Right renal cortex interstitium (tissue), 3 donors: ENCODE measurements around the gene PF4V1. TPM values are rescaled to one million over a fixed set of nuclear protein-coding genes. Genes with fewer than 3 reads are reported as not detected.

ENCODE experiments used
- DNase-seq, 3 donors: peaks; one replicate each; pipeline ENCODE4 v3.0.0-alpha.2; 2013; ENCODE audit warnings: low read depth in 3 of 3, low spot score in 2 of 3
- polyA plus RNA-seq, 3 donors: library from polyadenylated mRNA; unstranded; fragments of 120-200 nt; gene quantifications; one replicate each; pipeline ENCODE4 v1.2.1, GENCODE V29; 2013; ENCODE audit not compliant: insufficient read length in 3 of 3

Gene PF4V1
- polyA plus RNA-seq, 3 donors, result 0.31 to 2.0 (median 0.71) TPM

GRCh38 chr4:73902038-73902637 is 49.0 kb downstream of the PF4V1 start:
- no peak for DNase-seq

GRCh38 chr4:73902817-73903547 is 49.9 kb downstream of the PF4V1 start:
- DNase-seq, result no peak

Other genes starting within 250 kb of the PF4V1 start
- 1 to 10 TPM; 5.5 to 6.6 (median 6.3) TPM for gene RASSF6, start 232.9 kb upstream of the PF4V1 start, polyA plus RNA-seq
- gene CXCL8, start 112.7 kb upstream of the PF4V1 start, polyA plus RNA-seq, result 1 to 10 TPM in 1 of 3 donors, under 1 TPM in 2; 0.35 to 1.4 (median 0.93) TPM
- under 1 TPM in 1 of 3 donors, not detected in 2; 0.17 TPM for gene CXCL6, start 16.6 kb upstream of the PF4V1 start, polyA plus RNA-seq
- gene CXCL1, start 16.1 kb downstream of the PF4V1 start, polyA plus RNA-seq, result under 1 TPM; 0.50 to 0.71 (median 0.67) TPM
- 10 to 100 TPM in 1 of 3 donors, 1 to 10 TPM in 2; 6.3 to 15.1 (median 6.8) TPM for gene PF4, start 128.7 kb downstream of the PF4V1 start, polyA plus RNA-seq
- 10 to 100 TPM; 27.0 to 63.5 (median 28.3) TPM for gene PPBP, start 134.9 kb downstream of the PF4V1 start, polyA plus RNA-seq
- under 1 TPM in 2 of 3 donors, not detected in 1; 0.11 to 0.17 TPM for gene CXCL5, start 145.4 kb downstream of the PF4V1 start, polyA plus RNA-seq
- gene CXCL3, start 185.4 kb downstream of the PF4V1 start, polyA plus RNA-seq, result under 1 TPM; 0.18 to 0.39 (median 0.33) TPM
- gene CXCL2, start 245.9 kb downstream of the PF4V1 start, polyA plus RNA-seq, result under 1 TPM; 0.17 to 0.36 (median 0.31) TPM